ENCODE results near the gene CERK.

GRCh38 chr22:46747646-46748045 lies 9.6 kb upstream of the CERK start:
- no peak for TF ChIP-seq CTCF (IDR thresholded peaks at IDR 0.05)
- TF ChIP-seq EP300 (IDR thresholded peaks at IDR 0.05) = no peak
- no peak for TF ChIP-seq POLR2A (IDR thresholded peaks at IDR 0.05)
